HUES48 (cell line): ENCODE results near the gene CDKL1.

ENCODE experiments used
- H3K27ac ChIP-seq: one replicate; pipeline ENCODE4 v1.7.0; 2013; ENCODE audit warnings: low read depth, low read length, inconsistent platforms
- H3K27me3 ChIP-seq: 2 replicates; pipeline ENCODE4 v1.6.1; 2013; ENCODE audit warnings: mild to moderate bottlenecking, low read length; ENCODE audit not compliant: control insufficient read depth, insufficient read depth
- H3K36me3 ChIP-seq: 2 replicates; pipeline ENCODE4 v1.6.1; 2013; ENCODE audit warnings: low read length; ENCODE audit not compliant: control insufficient read depth, insufficient read depth
- H3K4me1 ChIP-seq: 2 replicates; pipeline ENCODE4 v1.6.1; 2013; ENCODE audit warnings: mild to moderate bottlenecking, low read length; ENCODE audit not compliant: control insufficient read depth, insufficient read depth
- H3K4me3 ChIP-seq: 2 replicates; pipeline ENCODE4 v1.5.1; 2013; ENCODE audit warnings: mild to moderate bottlenecking, low read depth, low read length
- H3K9ac ChIP-seq: 2 replicates; pipeline ENCODE4 v1.6.1; 2013; ENCODE audit warnings: mild to moderate bottlenecking, low read depth, low read length, moderate library complexity
- H3K9me3 ChIP-seq: 2 replicates; pipeline ENCODE4 v1.6.1; 2013; ENCODE audit warnings: low read length; ENCODE audit not compliant: control insufficient read depth, insufficient read depth

Gene CDKL1

GRCh38 chr14:50311337-50311971, 85.2 kb downstream of the CDKL1 start:
- H3K27ac ChIP-seq, result peak overlapping the region; percentile 95
- H3K36me3 ChIP-seq, result no peaks in the 10 kb centered on the region
- H3K9me3 ChIP-seq, result 0 out of 2 replicates have a peak, but pooled peaks cover 7% of the 10 kb centered on the region
- H3K4me1 ChIP-seq, result peaks cover 7% of the 10 kb centered on the region
- H3K4me3 ChIP-seq, result peak overlapping the region; percentile 85
- H3K27me3 ChIP-seq, result no peaks in the 10 kb centered on the region
- peak overlapping the region; percentile 36 for H3K9ac ChIP-seq

GRCh38 chr14:50310445-50310844, 86.2 kb downstream of the CDKL1 start:
- H3K27ac ChIP-seq, result no peak overlapping the region
- H3K9ac ChIP-seq, result no peak overlapping the region
- H3K4me1 ChIP-seq, result peaks cover 7% of the 10 kb centered on the region
- H3K27me3 ChIP-seq, result no peaks in the 10 kb centered on the region
- H3K9me3 ChIP-seq, result 0 out of 2 replicates have a peak, but pooled peaks cover 7% of the 10 kb centered on the region
- peak overlapping the region; percentile 39; the same call in 1 of the 2 replicates for H3K4me3 ChIP-seq
- no peaks in the 10 kb centered on the region for H3K36me3 ChIP-seq

- no peak overlapping the region for H3K4me3 ChIP-seq
- H3K9ac ChIP-seq, result no peak overlapping the region
- H3K27me3 ChIP-seq, result no peaks in the 10 kb centered on the region
These were observed 88.2 kb downstream of the CDKL1 start for GRCh38 chr14:50308363-50308915.

GRCh38 chr14:50303744-50304471, 92.8 kb downstream of the CDKL1 start:
- H3K4me3 ChIP-seq, result no peak overlapping the region
- H3K4me1 ChIP-seq, result no peaks in the 10 kb centered on the region
- no peak overlapping the region for H3K9ac ChIP-seq
- H3K36me3 ChIP-seq, result peaks cover 10% of the 10 kb centered on the region
- no peak overlapping the region for H3K27ac ChIP-seq
- H3K9me3 ChIP-seq, result no peaks in the 10 kb centered on the region
- H3K27me3 ChIP-seq, result no peaks in the 10 kb centered on the region

More at GRCh38 chr14:50308363-50308915, 88.2 kb downstream of the CDKL1 start:
- peaks cover 7% of the 10 kb centered on the region for H3K4me1 ChIP-seq
- no peaks in the 10 kb centered on the region for H3K9me3 ChIP-seq
- no peak overlapping the region for H3K27ac ChIP-seq
- H3K36me3 ChIP-seq, result no peaks in the 10 kb centered on the region

GRCh38 chr14:50301914-50302313, 94.8 kb downstream of the CDKL1 start:
- H3K4me3 ChIP-seq, result no peak overlapping the region

GRCh38 chr14:50299585-50299984, 97.1 kb downstream of the CDKL1 start:
- Histone ChIP-seq H3K9ac (no peak overlapping the region), H3K4me3 (no peak overlapping the region), H3K27ac (no peak overlapping the region), H3K9me3 (no peaks in the 10 kb centered on the region), H3K4me1 (no peaks in the 10 kb centered on the region), H3K27me3 (no peaks in the 10 kb centered on the region), H3K36me3 (peaks cover 10% of the 10 kb centered on the region)

More at GRCh38 chr14:50301914-50302313, 94.8 kb downstream of the CDKL1 start:
- Histone ChIP-seq H3K9me3 (no peaks in the 10 kb centered on the region), H3K27ac (no peak overlapping the region), H3K27me3 (no peaks in the 10 kb centered on the region), H3K9ac (no peak overlapping the region), H3K36me3 (peaks cover 10% of the 10 kb centered on the region), H3K4me1 (no peaks in the 10 kb centered on the region)

GRCh38 chr14:50290306-50290705, 106.4 kb downstream of the CDKL1 start:
- Histone ChIP-seq H3K4me3 (no peak overlapping the region), H3K27me3 (no peaks in the 10 kb centered on the region), H3K27ac (no peak overlapping the region), H3K36me3 (peaks cover 40% of the 10 kb centered on the region), H3K9ac (no peak overlapping the region), H3K4me1 (no peaks in the 10 kb centered on the region), H3K9me3 (no peaks in the 10 kb centered on the region)

- no peaks in the 10 kb centered on the region for H3K4me1 ChIP-seq
- H3K36me3 ChIP-seq, result peaks cover 39% of the 10 kb centered on the region
- no peaks in the 10 kb centered on the region for H3K9me3 ChIP-seq
- H3K27ac ChIP-seq, result no peak overlapping the region
- H3K9ac ChIP-seq, result no peak overlapping the region
- H3K27me3 ChIP-seq, result no peaks in the 10 kb centered on the region
- H3K4me3 ChIP-seq, result no peak overlapping the region
These were observed 108.5 kb downstream of the CDKL1 start for GRCh38 chr14:50288146-50288545.

GRCh38 chr14:50285861-50286260, 110.8 kb downstream of the CDKL1 start:
- H3K9me3 ChIP-seq, result no peaks in the 10 kb centered on the region
- H3K9ac ChIP-seq, result no peak overlapping the region
- no peak overlapping the region for H3K27ac ChIP-seq
- H3K27me3 ChIP-seq, result no peaks in the 10 kb centered on the region
- H3K36me3 ChIP-seq, result peaks cover 34% of the 10 kb centered on the region
- H3K4me1 ChIP-seq, result no peaks in the 10 kb centered on the region
- H3K4me3 ChIP-seq, result no peak overlapping the region
